Stimulated activated CD8-positive, alpha-beta memory T cell treated with anti-CD3 and anti-CD28 coated beads, Interleukin-7, amount 100 ng/mL, for 4 hours (primary cell): ENCODE data around the gene SYNGR3.
"Not testable (repeated sequence)": the region's sequence is repeated elsewhere in the genome, so short reads cannot be mapped to it uniquely, and the experiment has no call there.

Experiments used
- DNase-seq, 2 donors: peaks; one replicate each; pipeline ENCODE4 v3.0.0-alpha.2; 2020; ENCODE audit warnings: low read depth in 2 of 2

The SYNGR3 gene

DNA sequence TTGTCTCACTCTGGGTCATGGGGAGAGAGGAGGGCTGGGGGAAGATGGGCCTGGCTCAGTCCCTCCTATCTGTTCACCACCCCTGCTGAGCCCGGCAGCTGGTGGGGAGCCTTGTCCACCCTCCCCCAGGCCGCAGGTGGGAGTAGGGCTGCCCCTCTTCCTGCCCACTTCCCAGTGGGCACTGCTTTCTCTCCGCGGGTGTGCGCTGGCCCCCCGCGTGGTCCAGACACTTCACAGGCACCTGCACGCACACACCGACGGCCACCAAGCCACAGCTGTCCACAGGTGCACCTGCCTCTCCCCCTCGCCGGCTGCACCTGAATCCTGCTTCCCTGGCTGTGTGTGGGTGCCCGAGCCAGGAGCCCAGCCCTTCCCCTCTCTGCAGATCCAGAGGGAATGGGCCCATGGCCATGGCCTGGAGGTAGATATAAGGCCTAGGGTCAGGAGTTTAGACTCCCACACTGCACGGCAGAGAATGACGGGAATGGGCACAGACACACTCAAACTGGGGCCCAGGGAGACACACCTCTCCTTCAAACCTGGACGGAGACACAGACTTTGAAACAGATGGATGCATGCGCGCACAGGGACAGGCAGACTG, 39.0 kb downstream of the SYNGR3 start:
- no peak for DNase-seq

DNA sequence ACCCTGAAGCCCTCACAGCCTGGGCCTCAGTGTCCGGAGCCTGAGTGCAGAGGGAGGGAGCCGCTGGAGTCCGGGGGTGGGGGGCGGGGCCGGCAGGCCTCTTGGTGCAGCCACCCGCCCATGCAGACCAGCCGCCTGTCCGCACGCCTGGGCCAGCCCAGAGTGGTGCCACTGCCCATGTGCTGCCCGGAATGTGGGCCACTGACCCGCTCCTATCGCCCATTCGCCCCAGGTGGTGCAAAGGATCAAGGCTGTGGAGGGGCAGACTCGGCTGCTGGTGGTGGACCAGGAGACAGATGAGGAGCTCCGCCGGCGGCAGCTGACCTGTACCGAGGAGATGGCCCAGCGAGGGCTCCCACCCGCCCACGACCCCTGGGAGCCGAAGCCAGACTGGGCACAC, 39.6 kb downstream of the SYNGR3 start:
- no peak for DNase-seq

DNA sequence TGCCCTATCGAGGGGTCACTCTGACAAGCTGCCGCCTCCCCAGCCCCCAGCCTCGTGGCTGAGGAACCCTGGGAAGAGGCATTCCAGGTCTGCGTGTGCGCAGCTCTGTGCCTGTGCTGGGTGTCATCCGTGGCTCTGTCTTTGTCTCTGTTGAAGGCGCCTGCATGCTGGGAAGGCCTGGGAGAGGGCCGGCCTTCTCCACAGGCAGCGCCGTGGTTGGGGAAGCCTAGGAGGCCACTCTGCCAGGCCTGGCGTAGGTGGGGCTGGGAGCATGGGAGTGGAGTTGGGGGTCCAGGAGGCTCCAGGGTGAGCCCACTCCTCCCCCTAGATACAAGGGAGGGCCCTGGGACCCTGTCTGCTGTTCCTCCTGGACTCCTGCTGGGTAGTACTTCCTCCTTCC, 40.3 kb downstream of the SYNGR3 start:
- no peak for DNase-seq

DNA sequence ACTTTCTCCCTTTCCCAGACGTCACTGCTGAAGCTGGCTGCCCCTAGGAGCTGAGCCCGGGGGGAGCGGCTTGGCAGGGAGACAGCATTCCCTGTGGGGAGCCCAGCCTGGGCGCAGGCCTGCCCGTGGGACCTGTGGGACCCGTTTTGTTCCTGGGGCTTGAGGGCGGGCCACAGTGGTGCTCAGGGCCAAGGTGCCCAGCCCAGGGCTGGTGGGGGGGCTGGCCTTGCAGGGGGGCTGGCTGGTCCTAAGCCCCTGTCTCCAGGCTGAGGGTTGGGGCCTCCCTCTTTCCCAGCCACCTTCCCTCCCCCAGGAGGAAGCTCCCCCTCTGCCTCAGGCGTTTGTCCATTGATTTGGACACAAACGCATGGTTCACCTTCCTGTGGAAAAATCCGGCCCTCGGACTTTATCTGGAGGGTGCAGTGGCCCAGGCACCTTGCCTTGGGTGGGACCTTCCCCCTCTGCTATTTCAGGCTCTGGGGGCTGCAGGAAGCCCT, 41.4 kb downstream of the SYNGR3 start:
- no peak for DNase-seq

DNA sequence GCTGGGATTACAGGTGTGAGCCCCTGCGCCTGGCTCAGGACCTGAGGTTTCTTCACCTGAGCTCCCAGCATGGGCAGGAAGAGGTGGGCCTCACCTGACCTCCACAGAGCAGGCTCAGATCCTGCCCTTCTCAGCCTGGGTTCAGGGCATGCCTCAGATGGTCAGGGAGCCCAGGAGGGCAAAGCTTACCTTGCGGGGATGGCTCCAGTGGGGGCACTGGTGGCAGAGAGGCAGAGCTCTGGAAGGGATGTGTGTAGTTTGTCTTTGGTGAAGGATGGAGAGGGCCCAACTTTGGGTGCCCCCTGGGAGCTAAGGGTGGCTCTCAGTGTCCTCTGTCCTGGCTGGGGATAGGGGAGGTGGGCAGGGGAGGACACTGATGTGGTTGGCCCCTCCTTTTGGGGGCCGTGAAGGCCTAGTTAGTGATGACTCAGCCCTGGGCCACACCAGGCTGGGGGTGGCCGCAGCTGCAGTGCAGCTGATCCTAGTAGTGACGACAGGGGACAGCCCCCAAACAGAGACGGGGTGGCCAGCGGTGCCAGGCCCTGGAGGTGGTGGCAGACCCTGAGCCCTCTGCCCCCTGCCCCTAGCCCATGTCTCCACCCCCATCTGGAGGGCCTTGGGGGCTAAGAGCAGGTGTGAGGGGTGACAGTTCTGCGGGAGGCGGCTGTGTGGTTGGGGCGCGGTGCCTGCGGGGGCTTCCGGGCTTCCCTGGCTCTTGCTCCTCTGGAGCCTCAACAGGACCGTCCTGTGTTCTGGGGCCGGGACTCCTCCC, 42.7 kb downstream of the SYNGR3 start:
- DNase-seq, result no peak

DNA sequence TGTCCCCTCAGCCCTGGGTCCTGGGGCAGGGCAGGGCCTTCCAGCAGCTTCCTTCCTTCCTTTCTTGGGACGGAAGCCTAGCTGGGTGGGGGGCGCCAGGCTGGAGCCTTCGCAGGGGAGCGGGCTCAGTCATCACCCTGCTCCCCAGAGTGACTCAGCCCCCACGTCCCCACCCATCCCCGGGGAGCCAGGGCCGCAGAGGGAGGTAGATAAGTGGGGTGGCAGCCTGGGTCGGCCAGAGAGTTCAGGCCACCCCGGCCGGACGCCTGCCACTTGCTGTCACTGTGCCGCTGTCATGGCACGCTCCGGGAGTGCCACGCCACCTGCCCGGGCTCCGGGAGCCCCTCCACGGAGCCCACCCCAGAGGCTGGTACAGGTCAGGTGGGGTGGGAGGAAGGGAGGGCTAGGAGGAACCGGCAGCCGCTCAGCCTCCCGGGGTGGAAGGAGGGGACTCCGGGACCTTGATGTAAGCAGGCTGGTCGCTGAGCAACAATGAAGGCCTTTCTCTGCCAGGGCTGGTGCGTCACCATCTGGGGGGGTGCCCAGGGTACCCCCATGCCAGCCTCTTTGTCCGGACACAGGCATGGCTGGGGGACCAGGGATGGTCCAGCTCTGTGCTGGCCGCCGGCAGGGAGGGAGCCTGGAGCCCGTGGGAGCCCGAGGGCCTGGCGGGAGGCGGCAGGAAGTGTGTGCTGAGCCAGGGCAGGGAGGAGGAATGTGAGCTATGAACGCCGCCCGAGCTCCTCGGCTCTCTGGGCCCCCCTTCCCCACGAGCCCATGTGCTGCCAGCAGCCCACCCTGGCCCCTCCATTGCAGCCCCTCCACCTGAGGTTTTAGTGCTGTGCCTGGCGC, 43.5 kb downstream of the SYNGR3 start:
- no peak for DNase-seq

DNA sequence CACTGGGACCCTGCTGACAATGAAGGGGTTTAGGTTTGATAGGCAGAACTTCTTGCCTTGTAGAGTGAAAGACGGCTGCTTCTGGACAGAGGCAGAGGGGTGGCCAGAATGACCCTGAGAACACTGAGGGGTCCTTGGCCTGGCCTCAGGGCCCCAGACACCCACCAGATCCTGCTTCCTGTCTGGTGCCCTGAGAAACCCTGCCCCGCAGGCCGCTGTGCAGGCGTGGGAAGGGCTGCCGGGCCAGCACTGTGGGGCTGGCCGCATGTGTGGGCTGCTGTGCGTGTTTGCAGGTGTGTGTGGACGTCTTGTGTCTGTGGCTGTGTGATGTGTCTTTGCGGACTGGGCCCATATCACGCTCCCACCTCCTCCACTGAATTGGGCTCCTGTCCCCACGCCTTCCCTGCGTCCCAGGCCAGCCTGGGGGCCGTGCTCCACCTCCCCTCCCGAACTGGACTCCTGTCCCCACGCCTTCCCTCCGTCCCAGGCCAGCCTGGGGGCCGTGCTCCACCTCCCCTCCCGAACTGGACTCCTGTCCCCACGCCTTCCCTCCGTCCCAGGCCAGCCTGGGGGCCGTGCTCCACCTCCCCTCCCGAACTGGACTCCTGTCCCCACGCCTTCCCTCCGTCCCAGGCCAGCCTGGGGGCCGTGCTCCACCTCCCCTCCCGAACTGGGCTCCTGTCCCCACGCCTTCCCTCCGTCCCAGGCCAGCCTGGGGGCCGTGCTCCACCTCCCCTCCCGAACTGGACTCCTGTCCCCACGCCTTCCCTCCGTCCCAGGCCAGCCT, 44.3 kb downstream of the SYNGR3 start:
- not testable (repeated sequence) for DNase-seq

DNA sequence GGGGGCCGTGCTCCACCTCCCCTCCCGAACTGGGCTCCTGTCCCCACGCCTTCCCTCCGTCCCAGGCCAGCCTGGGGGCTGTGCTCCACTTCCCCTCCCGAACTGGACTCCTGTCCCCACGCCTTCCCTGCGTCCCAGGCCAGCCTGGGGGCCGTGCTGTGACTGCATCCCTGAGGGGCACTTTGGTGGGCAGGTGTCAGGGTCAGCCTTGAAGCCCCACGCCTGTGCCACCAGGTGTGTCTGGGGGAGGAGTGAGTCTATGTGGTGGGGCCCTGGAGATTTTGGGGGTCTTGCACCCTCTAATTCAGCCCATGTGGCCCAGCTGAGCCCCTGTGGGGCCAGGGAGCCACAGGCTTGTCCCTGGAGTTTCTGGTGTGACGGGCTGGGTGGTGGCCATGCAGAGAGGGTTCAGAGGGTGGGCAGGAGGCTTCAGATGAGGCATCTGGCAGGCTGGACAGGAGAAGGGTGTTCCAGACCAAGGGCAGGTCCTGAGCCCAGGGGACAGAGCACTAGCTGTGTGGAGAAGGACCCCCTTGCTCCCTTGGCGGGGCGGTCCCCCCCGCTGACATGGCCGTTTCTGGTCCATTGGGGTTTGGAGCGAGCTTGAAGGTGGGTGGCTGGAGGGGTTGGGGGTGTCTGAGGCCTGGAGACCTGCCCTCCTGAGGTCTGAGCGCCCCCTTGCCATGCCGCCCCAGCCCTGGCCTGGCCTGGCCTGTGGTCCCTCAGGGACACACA, 45.1 kb downstream of the SYNGR3 start:
- no peak for DNase-seq

DNA sequence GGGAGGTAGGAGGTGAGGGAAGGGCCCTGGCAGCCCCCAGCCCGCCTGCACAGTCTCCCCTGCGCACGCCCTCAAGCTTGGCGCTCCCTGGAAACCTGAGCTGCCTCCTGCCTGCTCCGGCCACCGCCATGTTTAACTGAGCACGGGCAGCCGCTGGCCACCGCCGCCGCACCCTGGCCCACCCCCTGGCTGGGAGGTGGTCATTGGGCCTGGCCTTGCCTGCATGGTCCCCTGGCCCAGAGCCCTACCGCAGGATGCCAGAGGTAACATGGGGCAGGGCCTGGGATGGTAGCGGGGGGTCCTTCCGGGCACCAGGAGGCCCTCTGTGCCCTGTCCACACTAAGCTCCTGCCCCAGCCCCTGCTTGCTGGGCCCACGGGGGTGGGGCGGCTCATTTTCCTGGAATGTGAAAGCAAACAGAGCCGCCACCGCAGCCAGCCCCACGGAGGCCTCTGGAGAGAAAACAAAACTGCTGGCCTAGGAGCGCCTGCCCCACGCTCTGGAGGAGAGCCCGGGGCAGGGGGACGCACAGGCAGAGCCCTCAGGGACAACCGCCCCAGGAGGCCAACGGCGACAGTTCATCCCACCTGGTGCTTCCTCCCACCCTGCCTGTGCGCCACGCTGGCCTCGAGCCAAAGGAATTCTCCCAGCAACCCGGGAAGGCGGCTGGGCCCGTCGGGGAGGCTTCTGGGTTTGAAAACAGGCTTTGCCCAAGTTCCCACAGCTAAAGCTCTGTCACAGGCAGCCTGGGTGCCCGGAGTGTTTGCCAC, 45.8 kb downstream of the SYNGR3 start:
- DNase-seq, result no peak

DNA sequence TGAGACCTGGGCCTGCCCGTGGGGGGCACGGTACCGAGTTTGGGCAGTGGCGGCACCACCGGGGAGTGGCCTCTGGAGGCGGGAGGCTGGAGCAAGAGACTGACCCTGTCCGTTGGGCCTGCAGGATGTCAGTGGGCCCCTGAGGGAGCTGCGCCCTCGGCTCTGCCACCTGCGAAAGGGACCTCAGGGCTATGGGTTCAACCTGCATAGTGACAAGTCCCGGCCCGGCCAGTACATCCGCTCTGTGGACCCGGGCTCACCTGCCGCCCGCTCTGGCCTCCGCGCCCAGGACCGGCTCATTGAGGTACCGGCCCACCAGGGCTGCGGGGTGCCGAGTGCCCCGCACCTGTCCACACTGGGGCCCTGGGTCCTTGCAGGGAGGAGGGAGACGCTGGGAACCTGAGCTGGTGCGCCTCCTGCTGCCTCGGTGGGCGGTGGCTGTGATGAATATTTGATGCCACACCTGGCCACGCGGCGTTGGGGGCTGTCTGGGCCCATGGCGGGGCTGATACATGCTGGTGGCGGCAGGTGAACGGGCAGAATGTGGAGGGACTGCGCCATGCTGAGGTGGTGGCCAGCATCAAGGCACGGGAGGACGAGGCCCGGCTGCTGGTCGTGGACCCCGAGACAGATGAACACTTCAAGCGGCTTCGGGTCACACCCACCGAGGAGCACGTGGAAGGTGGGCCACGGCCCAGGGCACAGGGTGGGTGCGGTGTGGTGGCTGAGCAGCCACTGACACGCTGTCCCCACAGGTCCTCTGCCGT, 46.6 kb downstream of the SYNGR3 start:
- DNase-seq, result no peak

DNA sequence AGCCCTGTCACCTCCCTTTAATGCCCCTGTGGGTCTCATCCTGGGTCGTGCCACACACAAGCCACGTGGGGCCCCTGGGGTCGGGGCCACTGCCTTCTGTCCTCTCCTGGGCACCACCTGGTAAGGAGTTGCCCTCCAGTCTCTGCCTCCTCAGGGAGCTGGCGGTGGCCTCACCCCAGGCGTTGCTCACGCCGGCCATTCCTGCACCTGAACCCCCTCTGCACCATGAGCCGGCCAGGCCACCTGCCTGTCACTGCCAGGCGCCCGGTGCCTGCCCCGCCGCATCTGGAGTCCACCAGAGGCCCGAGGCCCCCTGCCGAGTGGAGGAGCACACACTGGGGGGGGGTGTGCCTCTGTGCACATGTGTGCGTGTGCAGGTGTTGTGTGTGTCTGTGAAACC, 47.3 kb downstream of the SYNGR3 start:
- no peak for DNase-seq

DNA sequence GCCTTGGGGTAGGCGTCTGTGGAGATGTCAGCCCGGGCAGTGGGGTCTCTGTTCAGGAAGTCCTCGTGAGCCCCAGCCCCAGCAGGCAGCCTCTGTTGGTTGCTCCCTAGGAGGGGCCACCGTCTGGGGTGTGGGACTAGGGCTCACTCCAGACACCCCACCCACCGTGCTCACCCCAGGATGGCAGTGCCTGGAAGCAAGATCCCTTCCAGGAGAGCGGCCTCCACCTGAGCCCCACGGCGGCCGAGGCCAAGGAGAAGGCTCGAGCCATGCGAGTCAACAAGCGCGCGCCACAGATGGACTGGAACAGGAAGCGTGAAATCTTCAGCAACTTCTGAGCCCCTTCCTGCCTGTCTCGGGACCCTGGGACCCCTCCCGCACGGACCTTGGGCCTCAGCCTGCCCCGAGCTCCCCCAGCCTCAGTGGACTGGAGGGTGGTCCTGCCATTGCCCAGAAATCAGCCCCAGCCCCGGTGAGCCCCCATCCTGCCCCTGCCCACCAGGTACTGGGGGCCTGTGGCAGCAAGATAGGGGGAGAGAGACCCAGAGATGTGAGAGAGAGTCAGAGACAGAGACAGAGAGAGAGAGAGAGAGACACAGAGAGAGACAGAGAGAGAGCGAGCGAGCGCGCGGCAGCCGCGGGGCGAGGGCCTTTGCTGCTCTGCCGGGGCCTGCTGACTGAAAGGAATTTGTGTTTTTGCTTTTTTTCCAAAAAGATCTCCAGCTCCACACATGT, 48.0 kb downstream of the SYNGR3 start:
- DNase-seq, result no peak

DNA sequence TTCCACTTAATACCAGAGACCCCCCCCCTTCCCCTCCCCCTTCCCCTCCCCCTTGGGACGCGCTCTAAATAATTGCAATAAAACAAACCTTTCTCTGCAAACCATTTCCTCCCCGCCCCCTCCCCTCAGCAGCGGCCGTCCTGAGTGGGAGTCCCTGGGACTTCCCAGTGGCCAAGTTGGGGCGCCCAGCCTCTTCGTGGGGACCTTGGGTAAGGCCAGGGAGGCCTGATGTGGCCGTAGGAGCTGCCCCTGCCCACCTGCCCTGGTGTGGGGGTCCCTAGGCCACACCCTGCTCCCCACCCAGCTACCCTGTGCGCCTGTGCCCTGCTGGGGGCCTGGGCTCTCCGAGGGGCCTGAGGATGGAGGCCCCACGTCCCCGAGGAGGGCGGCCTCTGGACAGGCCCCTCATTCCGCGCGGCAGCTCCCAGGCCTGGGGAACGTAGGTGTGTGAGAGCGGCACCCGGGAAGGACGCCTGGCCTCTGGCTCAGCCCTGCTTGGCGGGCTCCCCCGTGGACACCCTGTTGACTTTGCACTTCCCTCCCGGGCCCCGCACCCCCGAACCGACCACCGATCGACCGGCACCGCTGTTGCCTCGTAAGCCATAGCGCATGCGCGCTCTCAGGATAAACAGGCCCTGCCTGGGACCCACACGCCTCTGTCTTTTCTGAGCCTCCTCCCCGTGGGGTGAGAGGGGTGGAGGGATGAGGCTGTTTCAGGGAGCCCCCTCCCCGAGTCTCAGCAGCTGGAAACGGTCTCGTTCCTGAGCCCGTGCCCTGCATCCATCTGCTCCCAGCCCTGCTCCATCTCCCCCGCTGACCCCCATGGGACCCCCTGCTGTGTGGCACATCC, 48.8 kb downstream of the SYNGR3 start:
- no peak for DNase-seq

DNA sequence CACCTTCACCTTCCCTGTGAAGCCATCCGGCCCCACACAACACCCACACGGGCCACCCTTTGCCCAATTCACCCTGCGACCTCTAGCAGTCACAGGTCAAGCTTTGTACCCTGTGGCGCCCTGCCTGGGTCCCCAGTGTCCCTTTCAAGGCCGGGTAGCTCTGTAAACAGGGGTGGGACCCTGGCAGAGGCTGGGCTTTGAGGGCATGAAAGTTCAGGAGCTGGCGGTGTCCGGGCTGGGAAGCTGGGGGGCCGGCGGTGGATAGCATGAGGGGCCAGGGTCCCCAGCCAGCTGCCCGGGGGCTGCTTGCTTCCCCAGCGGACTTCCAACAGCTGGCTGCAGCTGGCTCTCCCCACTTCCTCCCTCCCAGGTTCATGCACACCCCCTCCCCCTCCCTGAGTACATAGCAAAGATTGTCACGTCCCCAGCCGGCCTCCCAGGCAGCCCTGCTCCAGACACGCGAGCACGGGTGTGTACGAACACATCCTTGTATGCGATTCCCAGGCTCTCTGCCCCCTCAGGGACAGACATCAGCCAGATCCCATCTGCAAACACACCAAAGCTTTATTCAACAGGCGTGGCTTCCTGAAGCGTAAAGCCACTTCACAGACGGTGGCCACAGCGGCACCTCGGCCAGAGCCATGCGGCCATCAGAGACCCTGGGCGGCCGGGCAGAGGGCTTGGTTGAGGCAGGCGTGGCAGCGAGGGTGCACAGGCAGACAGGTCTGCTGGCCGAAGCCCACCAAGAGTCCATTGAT, 49.7 kb downstream of the SYNGR3 start:
- DNase-seq, result no peak

DNA sequence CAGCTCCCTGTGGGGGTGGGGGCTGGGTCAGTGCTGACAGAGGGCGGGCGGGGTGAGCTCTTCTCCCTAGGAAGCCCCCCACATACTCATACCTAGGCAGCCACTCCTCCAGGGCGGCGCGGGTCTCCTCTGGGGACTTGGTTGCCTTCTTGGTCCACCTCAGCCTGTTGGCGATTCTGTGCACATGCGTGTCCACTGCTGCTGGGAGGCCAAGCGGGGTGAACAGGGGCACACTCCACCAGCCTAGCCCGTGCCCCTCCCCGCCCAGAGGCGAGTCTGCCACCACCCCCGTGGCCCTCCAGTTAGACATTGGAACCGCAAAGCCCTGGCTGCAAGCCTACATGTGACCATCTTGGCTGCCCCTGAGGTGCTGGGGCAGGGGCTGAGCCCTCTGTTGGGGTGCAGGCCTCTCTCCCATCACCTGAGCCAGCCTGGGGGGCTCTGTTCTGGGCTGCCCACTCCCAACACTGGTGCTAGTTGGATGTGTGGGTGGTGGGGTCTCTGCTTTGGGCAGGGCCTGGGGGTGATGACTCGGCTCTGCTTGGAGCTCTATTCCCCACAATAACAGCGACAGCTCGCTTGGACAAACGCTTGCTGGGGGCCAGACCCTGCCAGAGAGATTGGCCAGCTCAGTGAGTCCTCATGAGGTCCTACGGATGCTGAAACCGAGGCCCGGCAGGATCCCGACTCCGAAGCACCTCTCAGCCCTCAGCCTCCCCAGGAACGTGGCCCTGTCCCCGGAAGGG, 50.4 kb downstream of the SYNGR3 start:
- no peak for DNase-seq

DNA sequence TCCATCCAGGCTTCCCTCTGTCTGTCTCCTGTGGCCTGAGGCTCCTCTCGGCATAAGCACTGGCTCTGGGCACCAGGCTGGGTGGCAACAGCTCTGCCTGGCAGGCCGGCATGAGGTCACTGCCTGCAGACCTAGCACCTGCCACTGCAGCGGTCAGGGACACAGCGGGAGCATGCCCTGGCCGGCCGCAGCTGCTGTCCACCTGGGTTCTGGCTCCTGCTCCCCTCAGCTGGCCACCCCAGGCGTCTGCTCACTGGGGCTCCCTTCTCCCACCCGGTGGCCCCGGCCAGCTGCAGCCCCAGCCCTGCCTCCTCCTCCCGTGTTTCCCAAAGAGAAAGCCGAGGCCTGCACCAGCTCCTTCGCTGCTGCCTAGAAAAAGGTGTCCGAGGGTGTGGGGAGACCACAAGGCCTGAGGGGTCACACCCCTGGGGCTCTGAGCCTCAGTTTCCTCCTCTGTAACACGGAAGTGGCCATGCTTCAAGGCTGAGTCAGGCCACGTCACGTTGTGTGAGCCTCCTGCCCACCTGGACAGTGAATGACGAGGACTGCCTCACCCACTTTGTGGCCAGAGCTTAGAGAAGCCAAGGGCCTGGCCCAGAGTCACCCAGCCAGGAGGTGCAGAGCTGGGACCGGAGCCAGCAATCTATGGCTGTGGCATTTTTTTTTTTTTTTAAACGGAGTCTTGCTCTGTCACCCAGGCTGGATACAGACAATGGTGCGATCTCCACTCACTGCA, 51.2 kb downstream of the SYNGR3 start:
- no peak for DNase-seq
